ENCODE measurements around the gene SEPTIN8. TPM values are rescaled to one million over a fixed set of nuclear protein-coding genes. Genes with fewer than 3 reads are reported as not detected.

Gene SEPTIN8
- total and polyA plus RNA-seq, 2 of the 13 experiments (the other 11 are each of a cell fraction or from before 2014, with no cell fraction given): 41.4 to 49.9 TPM

- Histone ChIP-seq H2AFZ (ENCODE audit: low read length) (no peak overlapping the region), H3K4me2 (ENCODE audit: low read depth, low read length) (0 out of 2 replicates have a peak overlapping the region, but pooled peaks have one; percentile 6), H3K9ac (ENCODE audit: insufficient read depth, low read depth, low read length) (no peak overlapping the region), H3K4me3 (replicated peaks in 1 of 3; ENCODE audit: insufficient read depth in 1 of 3, low read depth in 2 of 3, low read length in 3 of 3) (no peak overlapping the region), H3K4me1 (ENCODE audit: insufficient read depth, low read length) (peaks cover 37% of the 10 kb centered on the region), H3K36me3 (replicated peaks in 1 of 2; ENCODE audit: control insufficient read depth in 1 of 2, insufficient read depth in 2 of 2, low read length in 2 of 2) (no peaks in the 10 kb centered on the region; a peak in 1 of 5 replicates), H4K20me1 (ENCODE audit: insufficient read depth, low read length) (no peaks in the 10 kb centered on the region), H3K9me3 (ENCODE audit: low read length) (no peaks in the 10 kb centered on the region), H3K27ac (ENCODE audit: extremely low read length, insufficient read depth, low read length) (peak overlapping the region; percentile 28), H3K79me2 (ENCODE audit: insufficient read depth, low read length) (peaks cover 6% of the 10 kb centered on the region), H3K27me3 (ENCODE audit: control insufficient read depth in 1 of 2, insufficient read depth in 2 of 2, low read length in 2 of 2) (no peaks in the 10 kb centered on the region)
- intact Hi-C loops (cut with micrococcal nuclease; ENCODE audit: unreplicated experiment): no loop called here
- in situ Hi-C loops (cut with HindIII; ENCODE audit: extremely low pct_ligation_motif_present, low pct_unique_long_range_greater_than_20kb): no loop called here
- FAIRE-seq: no peak
- no TSS peak for BruUV-seq (replicated peaks)
- ChIA-PET CTCF (ENCODE audit: low intra/inter-chr PET ratio, low total read pairs) (no interaction called here), POLR2A (interaction anchor here (0.7 to 1.6 kb wide), 5 partner anchors 8 to 64 kb away, joined by 3 to 4 read pairs (median 3); partner anchors contain the start of gene KIF3A)
- ATAC-seq: 0 out of 3 replicates have a peak, but pooled peaks have one; percentile 38
- no peak for DNase-seq (ENCODE audit: low spot score)
- WGBS (ENCODE audit: low lambda C conversion rate): 77% methylated on average over 2 of the region's 2 CpGs
- TF ChIP-seq BHLHE40 (IDR thresholded peaks at IDR 0.05; ENCODE audit: low read length): no peak
- TF ChIP-seq THAP7 (CRISPR knock-in tag; IDR thresholded peaks at IDR 0.05): no peak
- no peak for TF ChIP-seq ZNF670 (CRISPR knock-in tag; IDR thresholded peaks at IDR 0.05; ENCODE audit: borderline replicate concordance)
- no peak for TF ChIP-seq ATF2 (CRISPR knock-in tag; IDR thresholded peaks at IDR 0.05)
- no peak for TF ChIP-seq ZMAT5 (CRISPR knock-in tag; IDR thresholded peaks at IDR 0.05; ENCODE audit: borderline replicate concordance, low read depth)
- TF ChIP-seq ZNF570 (CRISPR knock-in tag; IDR thresholded peaks at IDR 0.05; ENCODE audit: borderline replicate concordance): no peak
- no peak for TF ChIP-seq KDM6A (CRISPR knock-in tag; IDR thresholded peaks at IDR 0.05; ENCODE audit: low read depth)
- no peak for TF ChIP-seq ZNF772 (CRISPR knock-in tag; IDR thresholded peaks at IDR 0.05)
- TF ChIP-seq TOPORS (CRISPR knock-in tag; IDR thresholded peaks at IDR 0.05): no peak
- no peak for TF ChIP-seq SPEN (CRISPR knock-in tag; IDR thresholded peaks at IDR 0.05; ENCODE audit: low read depth)
- TF ChIP-seq ZBTB21 (CRISPR knock-in tag; IDR thresholded peaks at IDR 0.05): no peak
- no peak for TF ChIP-seq GTF3A (CRISPR knock-in tag; conservative IDR thresholded peaks at IDR 0.05)
- no peak for TF ChIP-seq BORCS8-MEF2B (CRISPR knock-in tag; IDR thresholded peaks at IDR 0.05)
- no peak for TF ChIP-seq ZNF543 (CRISPR knock-in tag; IDR thresholded peaks at IDR 0.05)
These were observed 23.5 kb upstream of the SEPTIN8 start for GRCh38 chr5:132800545-132800944.

All from HepG2 (cell line).